ENCODE data around the gene F10.
"Not testable (repeated sequence)": the region's sequence is repeated elsewhere in the genome, so short reads cannot be mapped to it uniquely, and the experiment has no call there.

The F10 gene

GRCh38 chr13:113086991-113087922 is 35.3 kb upstream of the F10 start:
- no peak for DNase-seq

DNA sequence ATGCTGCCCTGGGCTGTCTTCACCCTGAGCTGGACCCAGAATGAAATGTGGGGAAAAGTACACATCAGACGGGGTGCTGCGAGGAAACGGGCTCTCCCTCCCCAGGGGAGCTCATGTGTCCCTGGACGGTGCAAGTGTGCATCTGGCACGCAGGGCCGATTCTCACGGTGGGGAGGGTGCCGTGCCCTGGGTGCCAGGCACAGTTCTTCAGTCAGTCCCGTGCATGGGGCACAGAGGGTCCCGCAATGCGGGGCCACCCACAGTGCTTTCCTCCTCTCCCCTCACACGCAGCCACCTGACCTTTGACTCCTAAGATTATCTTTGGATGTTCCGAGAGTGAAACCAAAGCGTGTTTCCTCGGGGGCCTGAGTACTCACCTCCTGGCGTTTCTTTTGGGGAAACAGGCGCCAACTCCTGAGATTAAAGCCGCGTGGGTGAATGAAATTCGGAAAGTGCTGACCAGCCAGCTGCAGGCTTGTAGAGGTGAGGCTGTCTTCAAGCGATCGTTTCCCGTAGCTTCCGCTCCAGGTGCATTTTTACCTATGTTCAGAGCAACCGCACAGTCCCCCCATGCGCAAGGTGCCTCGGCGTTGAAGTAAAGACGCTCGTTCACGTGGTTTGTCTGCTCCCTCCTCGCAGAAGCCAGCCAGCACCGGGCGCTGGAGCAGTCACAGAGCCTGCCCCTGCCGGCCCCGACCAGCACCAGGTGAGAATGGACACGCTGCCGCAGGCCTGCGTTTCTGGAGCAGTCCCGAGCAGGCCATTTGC is 34.5 kb upstream of the F10 start:
- DNase-seq = no peak

GRCh38 chr13:113088691-113089020 is 33.9 kb upstream of the F10 start:
- no peak for DNase-seq

DNA sequence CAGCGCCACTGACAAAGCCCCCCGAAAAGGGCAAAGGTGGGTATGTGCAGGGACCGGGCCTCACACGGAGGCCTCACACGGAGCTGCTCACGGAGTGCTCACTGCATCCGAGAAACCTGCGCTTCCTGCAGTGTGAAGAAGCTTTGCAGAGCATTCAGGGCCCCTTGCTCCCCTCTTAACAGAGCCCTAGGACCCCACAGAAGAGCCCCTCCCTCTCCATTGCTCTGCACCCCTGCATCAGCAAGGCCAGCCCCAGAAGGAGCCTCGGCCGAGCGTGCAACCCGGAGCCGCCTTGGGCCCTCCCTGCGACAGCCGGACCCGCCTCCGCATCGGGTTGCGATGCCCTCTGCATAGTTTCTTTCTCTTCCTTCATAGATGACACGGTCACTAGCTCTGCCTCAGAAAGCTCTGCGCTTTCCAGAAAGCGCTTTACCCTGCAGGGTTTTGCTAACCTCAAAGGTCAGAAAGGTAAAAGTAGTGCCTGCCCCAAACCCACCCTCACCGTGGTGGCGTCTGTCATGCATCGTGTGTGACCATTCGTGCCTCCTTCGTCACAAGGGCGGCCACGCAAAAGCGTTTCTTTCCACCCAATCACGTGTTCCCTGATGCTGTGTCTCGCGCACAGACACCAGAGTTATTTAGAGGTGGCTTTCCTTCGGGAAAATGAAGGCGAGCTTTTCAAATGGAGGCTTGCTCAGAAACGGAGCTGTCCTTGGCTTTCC is 32.7 kb upstream of the F10 start:
- DNase-seq = no peak

- no peak for DNase-seq
These were observed 32.2 kb upstream of the F10 start for GRCh38 chr13:113090415-113090770.

DNA sequence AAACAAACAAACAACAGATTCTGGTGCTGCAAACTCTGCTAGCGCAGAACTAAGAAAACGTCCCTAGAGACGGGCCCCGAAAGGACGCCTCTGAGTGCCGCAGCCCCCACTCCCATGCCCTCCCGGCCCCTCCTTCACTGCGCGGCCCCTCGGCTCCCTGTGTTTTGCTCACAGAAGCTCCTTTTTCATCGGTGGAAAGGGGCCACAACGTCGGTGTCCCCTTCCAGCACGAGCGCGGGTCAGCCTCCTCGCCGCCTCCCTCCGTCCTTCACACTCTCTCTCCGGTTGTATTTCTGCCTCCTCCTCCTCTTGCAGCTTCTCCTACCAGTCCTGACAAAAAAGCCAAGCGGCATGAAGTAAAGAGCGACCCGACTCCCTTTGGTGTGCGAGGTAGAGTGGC is 31.8 kb upstream of the F10 start:
- no peak for DNase-seq

GRCh38 chr13:113091211-113091771 is 31.3 kb upstream of the F10 start:
- no peak for DNase-seq

GRCh38 chr13:113091891-113092775 is 30.5 kb upstream of the F10 start:
- DNase-seq = no peak

DNA sequence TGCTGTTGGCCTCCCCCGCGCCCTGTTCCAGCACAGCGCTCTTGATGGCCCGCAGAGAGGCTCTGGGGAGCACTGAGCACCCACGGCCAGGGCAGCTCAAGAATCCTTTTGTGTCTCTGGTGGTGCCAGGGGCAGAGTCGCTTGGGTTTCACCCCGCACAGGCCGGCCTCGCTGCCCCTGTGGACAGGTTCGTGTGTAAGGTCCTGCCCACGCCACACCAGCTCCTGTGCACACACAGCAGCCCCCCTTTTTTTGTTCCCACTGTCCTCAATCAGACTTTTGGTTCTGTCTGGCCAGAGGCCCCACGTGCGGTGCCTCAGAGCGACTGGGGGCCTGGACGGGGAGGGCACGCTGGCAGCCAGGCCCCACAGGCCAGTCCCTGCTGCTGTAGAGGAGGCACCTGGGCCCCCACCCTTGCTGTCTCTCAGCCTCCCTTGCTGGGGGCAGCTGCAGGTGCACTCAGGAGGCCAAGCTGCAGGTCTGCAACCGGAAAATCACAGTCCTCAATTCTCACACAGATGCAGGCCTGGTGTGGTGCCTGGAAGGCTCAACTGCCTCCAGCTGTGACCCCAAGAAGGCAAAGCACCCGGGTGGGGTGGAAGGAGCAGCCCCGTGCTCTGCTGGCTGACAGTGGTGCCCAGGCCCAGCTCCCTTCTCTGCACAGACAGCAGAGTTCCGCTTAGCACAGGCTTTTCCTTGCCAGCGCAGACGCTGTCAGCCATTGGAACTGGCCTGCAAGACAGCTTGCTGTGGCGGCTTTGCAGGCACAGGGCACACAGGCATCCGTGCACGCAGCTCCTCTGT is 29.6 kb upstream of the F10 start:
- DNase-seq = no peak

DNA sequence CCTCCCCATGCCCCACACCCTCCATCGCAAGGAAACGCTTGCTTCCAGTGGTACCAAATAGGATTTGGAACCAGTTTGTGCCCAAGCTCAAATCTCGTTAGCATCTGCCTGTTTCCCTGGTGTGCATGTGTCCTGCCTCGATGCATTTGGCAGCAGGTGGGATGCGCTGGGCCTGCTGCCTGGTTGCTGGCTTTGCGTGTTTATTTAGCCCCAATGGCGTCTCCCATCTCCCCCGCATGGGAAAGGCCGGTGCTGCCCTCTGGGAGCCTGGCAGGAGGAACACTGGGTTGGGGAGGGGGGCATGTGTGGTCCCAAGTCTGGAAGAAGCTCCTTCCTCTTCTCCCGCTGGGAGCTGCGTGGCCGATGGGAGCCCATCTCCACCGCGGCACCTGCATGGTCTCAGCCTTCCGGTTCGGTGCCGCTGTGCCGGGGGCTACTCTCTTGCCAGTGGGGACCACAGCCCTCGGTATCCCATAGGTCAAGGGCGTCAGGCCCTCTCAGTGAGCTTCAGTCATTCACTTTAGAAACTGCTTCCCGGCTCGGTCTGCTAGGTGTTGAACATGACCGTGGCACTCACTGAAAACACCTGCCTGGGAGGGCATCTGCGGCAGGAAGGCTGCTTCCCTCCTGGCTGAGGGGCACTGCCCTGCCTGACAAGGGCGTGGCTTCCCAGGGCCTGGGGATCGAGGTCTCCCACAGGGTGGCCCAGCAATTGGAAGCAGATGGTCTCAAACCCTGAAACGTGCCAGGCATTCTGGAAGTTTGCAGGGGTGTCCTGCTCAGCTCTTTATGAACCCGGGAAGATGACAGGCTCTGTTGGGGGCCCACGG is 28.8 kb upstream of the F10 start:
- DNase-seq = no peak

- no peak for DNase-seq
These were observed 28.2 kb upstream of the F10 start for GRCh38 chr13:113094410-113094800.

- no peak for DNase-seq
These were observed 27.2 kb upstream of the F10 start for GRCh38 chr13:113095146-113096051.

GRCh38 chr13:113096052-113096744 is 26.4 kb upstream of the F10 start:
- DNase-seq = no peak

GRCh38 chr13:113096745-113097305 is 25.8 kb upstream of the F10 start:
- no peak for DNase-seq

DNA sequence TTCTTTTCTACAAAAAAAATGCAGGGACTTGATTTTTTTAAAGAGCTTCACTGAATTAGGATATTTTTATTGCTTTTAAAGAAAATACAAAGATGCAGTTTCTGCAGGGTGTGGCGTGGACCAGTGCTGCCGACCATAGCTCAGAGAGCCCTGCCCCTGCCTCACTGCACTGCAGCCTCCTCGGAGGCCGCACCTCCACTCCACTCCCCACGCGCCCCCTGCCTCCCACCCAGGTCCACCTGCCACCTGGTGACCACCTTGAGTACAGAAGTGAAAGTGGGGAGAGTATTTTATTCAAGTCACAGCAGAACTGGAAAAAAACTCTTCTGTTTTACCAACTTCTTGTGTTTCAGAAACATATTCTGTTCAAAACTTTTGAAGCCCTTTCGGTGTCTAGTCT is 24.9 kb upstream of the F10 start:
- no peak for DNase-seq

DNA sequence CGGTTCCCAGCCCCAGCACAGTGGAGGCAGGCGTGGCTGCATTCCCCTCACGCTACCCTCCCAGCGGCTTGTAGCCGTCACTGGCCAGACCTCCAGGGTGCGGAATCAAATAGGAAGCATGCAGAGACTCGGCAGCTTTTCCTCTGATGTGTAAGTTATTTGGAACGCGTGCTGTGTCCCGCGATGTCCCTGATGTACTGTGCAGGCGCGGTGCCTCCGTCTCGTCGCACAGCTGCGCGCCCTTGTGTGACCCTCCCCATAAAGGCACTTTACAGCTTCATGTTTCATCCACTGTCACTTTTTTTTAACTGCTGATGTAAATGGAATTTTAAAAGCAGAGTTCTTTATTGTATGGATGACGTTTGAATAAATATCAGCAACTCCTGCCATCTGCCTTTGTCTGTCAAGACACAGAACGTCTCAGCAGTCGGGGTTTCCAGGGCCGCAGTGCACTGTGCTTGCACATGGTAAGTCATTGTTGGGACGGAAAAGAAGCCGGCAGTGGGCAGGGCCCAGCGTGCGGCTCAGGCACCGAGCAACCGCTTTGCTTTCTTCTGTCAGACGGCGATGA is 24.4 kb upstream of the F10 start:
- DNase-seq = no peak

DNA sequence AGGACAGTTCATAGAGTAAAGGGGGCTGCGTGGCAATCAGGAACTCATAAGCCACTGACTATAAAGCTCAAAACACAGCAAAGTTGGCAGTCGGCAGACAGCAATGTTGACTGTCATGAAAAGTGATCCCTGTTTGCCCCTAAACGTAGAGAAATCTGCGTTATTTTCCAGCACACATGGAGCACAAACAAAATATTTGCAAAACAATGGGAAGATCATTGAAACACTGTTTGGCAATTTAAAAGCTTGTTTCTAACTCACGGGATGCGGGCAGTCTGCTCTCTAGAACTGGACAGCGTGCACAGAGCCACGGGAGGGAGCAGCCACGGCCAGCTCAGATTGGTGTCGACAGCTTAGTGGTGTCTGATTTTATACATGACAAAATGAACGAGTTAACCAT is 23.5 kb upstream of the F10 start:
- DNase-seq = no peak

DNA sequence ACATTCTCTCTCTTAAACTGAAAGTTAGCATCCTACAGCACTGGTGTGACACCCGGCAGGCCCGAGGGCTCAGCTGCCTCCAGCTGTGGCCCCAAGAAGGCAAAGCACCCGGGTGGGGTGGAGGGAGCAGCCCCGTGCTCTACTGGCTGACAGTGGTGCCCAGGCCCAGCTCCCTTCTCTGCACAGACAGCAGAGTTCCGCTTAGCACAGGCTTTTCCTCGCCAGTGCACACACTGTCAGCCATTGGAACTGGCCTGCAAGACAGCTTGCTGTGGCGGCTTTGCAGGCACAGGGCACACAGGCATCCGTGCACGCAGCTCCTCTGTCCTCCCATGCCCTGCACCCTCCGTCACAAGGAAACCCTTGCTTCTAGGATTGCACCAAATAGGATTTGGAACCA is 20.3 kb upstream of the F10 start:
- not testable (repeated sequence) for DNase-seq
